GM13976 (cell line): ENCODE data around the gene UNC5A.

Experiments used
- DNase-seq: peaks from one replicate; pipeline ENCODE4 v3.0.0; 2012; ENCODE audit warnings: low spot score
- in situ Hi-C: fragments of 300-500 bp; cut with MboI; formaldehyde crosslinking; loops from one replicate; pipeline ENCODE4 v1.12.0; 2022; ENCODE audit warnings: low sequenced_read_pairs, mixed read lengths, inconsistent platforms; ENCODE audit not compliant: unreplicated experiment
- TF ChIP-seq, protein P1 (sequence below): IDR thresholded peaks from 2 replicates; pipeline ENCODE4 v1.5.1; 2012; ENCODE audit warnings: borderline replicate concordance, mild to moderate bottlenecking; ENCODE audit not compliant: insufficient read depth; ENCODE audit errors: extremely low read depth, missing control alignments, control extremely low read depth

Gene UNC5A

DNA sequence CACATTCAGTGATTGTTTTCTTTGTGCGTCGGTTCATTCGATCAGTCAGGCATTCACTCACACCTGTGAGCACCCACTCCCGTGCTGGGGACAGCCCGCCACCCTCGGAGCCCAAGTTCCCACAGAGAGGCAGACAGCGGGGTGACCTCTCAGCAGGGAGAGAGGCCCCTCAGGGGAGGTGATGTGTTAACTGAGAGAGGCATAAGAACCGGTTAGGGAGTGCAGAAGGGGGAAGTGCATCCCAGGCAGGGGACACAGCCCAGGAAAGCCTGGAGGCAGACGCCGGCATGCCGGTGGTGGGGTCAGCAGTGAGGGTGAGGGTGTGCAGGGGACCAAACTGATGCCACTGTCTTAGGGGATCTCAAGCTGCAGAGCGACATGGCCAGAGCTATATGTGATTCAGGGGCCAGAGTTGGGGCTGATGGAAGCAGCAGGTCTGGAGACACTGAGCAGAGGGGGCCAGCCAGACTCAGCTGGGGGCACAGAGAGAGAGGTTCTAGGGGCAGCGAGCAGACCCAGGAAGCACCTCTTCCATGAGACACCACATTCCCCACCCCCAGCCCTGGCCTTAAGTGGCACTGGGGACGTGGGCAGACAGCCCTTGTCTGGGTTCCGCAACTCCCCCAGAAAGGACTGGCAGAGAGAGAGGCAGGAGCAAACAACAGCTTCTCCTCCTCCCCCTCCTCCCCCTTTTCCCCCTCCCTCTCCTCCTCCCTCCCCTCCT is 52.8 kb downstream of the UNC5A start:
- TF ChIP-seq, protein P1, sequence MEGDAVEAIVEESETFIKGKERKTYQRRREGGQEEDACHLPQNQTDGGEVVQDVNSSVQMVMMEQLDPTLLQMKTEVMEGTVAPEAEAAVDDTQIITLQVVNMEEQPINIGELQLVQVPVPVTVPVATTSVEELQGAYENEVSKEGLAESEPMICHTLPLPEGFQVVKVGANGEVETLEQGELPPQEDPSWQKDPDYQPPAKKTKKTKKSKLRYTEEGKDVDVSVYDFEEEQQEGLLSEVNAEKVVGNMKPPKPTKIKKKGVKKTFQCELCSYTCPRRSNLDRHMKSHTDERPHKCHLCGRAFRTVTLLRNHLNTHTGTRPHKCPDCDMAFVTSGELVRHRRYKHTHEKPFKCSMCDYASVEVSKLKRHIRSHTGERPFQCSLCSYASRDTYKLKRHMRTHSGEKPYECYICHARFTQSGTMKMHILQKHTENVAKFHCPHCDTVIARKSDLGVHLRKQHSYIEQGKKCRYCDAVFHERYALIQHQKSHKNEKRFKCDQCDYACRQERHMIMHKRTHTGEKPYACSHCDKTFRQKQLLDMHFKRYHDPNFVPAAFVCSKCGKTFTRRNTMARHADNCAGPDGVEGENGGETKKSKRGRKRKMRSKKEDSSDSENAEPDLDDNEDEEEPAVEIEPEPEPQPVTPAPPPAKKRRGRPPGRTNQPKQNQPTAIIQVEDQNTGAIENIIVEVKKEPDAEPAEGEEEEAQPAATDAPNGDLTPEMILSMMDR, result no peak
- in situ Hi-C loops, result no loop called here
- no peak for DNase-seq

- in situ Hi-C loops, result no loop called here
- TF ChIP-seq, protein P1, result no peak
- no peak for DNase-seq
These were observed 53.4 kb downstream of the UNC5A start for GRCh38 chr5:176863765-176864098.

GRCh38 chr5:176864755-176865154 is 54.4 kb downstream of the UNC5A start:
- TF ChIP-seq, protein P1, result no peak
- in situ Hi-C loops, result no loop called here
- no peak for DNase-seq

- in situ Hi-C loops, result no loop called here
- TF ChIP-seq, protein P1, result no peak
These were observed 55.6 kb downstream of the UNC5A start for GRCh38 chr5:176865964-176866363.

DNA sequence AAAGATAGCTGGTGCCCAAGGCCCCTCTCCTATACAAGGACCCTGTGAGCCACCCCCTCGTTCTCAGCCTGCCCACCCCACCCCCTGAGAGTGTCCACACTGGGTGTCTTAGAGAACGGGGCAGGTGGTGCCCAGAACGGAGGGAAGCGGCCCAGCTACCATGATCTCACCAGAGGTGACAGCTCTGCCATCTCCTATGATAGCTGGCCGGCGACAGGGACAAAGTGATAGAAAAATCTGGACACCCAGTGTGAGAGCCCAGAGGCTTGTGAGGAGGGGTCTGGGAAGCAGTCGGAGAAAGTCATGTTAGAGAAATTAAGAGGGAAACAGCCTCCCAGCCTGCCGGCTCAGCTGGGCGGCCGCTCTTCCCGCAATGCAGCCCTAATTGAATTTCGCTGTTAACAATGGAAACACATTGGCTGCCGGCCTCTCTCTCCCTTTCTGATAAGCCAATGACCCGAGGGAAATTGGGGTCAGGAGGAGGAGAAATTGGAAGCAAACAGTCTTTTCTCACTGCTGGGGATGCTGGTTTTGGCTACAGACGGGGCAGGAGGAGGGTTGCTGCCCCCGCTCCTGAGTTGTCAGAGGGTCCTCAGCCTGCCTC is 56.5 kb downstream of the UNC5A start:
- TF ChIP-seq, protein P1, result no peak
- no peak for DNase-seq
- in situ Hi-C loops, result no loop called here

More at GRCh38 chr5:176865964-176866363, 55.6 kb downstream of the UNC5A start:
- no peak for DNase-seq

DNA sequence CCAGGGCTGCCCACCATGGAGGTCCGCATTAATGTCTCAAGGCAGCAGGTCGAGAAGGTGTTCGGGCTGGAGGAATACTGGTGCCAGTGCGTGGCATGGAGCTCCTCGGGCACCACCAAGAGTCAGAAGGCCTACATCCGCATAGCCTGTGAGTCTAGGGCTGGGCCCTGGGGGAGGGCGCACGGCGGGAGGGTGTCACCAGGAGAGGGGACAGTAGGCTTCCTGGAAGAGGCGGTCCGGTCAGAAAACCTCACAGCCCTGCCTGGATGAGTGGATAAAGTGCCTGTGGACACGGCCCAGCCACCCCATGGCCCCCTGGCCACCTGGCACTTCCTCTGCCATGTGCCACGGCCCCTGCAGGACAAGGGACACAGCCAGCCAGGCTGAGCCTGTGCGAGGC is 57.8 kb downstream of the UNC5A start:
- no peak for DNase-seq
- TF ChIP-seq, protein P1, result no peak
- in situ Hi-C loops, result no loop called here

GRCh38 chr5:176868731-176869130 is 58.4 kb downstream of the UNC5A start:
- DNase-seq, result no peak
- in situ Hi-C loops, result no loop called here
- TF ChIP-seq, protein P1, result no peak
